H1 (cell line): ENCODE measurements around the gene GNAO1. TPM values are rescaled to one million over a fixed set of nuclear protein-coding genes. Genes with fewer than 3 reads are reported as not detected.

Source experiments
- ATF2 ChIP-seq: IDR thresholded peaks from 2 replicates; pipeline ENCODE4 v1.6.1; 2012; ENCODE audit warnings: low read length, inconsistent platforms
- BACH1 ChIP-seq: IDR thresholded peaks from 2 replicates; pipeline ENCODE4 v1.6.1; 2012; ENCODE audit warnings: low read length, improper control_type of control experiment
- E2F6 ChIP-seq: IDR thresholded peaks from 2 replicates; pipeline ENCODE4 v1.6.1; 2012; ENCODE audit warnings: inconsistent platforms
- HDAC6 ChIP-seq: IDR thresholded peaks from one replicate; pipeline ENCODE4 v1.7.1; 2012; ENCODE audit warnings: low read depth, mild to moderate bottlenecking, inconsistent platforms, low read length, moderate library complexity
- polyA plus RNA-seq, 7 experiments: library from polyadenylated mRNA; depleted of rRNA in 3 of 7; stranded (reverse) in 5 of 7; unstranded in 2 of 7; fragments of >200 nt in 5 of 7; fragments of 200-250 nt in 2 of 7; gene quantifications; 1 replicate in 5 of 7; 2 replicates in 1 of 7; 4 replicates in 1 of 7; pipeline versions ENCODE4 v1.2.1 to v1.2.3, GENCODE V29; 2011 to 2013; ENCODE audit warnings: missing spikeins in 2 of 7, mixed read lengths in 2 of 7
- total RNA-seq: library from RNA; stranded (reverse); fragmentation: NEBNext Ultra II Directional; extraction: Animal tissue kit (Norgen Biotek cat#: 25700); gene quantifications from 2 replicates; pipeline ENCODE4 v1.2.1, GENCODE V29; 2021

GNAO1 gene
- total and polyA plus RNA-seq, 2 of the 8 experiments (the other 6 are each of a cell fraction or from before 2014, with no cell fraction given): 6.7 to 34.4 TPM

GRCh38 chr16:56164636-56165035 lies 26.7 kb upstream of the GNAO1 start (continued):
- no peak for TF ChIP-seq HDAC6
- TF ChIP-seq BACH1: no peak
- no peak for TF ChIP-seq ATF2
- TF ChIP-seq E2F6: no peak
- TF ChIP-seq, all 59 proteins: peak for 0
